Lower leg skin (tissue), 3 donors: Measurements from ENCODE around the gene WBP2NL.

Experiments used
- POLR2A ChIP-seq, 2 donors: fragments of 450-650 bp; IDR thresholded peaks; one replicate each; pipeline ENCODE4 v1.6.1; 2016 to 2017; ENCODE audit warnings: antibody characterized with exemption in 2 of 2, mild to moderate bottlenecking in 1 of 2, moderate library complexity in 1 of 2
- TF ChIP-seq, protein P1 (sequence below), 3 donors: fragments of 450-650 bp; IDR thresholded peaks; one replicate each; pipeline ENCODE4 v1.5.1; 2016; ENCODE audit warnings: antibody characterized with exemption in 3 of 3, mild to moderate bottlenecking in 3 of 3, moderate library complexity in 2 of 3

DNA sequence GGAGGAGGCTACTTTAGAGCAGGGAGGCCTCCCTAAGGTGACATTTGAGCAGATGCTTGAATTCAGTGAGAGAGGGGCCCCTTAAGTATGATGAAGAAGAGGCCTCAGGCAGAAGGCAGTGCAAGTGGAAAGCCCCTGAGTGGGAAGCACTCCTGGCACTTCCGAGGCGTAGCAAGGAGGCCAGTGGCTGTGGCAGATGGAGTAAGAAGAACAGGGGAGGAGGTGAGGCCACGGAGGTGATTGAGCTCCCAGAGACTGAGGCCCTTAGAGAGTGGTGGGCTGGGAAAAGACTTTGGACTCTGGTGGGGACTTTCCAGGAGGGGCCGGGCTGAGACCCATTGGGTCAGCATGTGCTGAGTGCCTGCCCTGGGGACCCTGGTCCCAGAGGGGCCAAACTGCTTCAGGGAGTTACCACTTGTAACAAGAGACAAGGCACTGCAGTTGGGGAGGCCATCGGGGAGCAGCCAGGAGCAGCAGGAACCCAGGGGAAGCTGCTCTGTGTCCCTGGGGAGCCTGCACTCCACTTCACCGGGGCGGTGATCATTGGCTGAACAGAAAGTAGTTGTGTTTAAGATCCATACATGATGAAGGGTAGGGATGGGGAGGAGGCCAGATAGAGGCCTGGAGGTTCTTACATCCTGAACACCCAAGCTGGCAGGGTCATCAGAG, 49.2 kb upstream of the WBP2NL start:
- no peak for TF ChIP-seq POLR2A (IDR thresholded peaks at IDR 0.05)
- TF ChIP-seq, protein P1, sequence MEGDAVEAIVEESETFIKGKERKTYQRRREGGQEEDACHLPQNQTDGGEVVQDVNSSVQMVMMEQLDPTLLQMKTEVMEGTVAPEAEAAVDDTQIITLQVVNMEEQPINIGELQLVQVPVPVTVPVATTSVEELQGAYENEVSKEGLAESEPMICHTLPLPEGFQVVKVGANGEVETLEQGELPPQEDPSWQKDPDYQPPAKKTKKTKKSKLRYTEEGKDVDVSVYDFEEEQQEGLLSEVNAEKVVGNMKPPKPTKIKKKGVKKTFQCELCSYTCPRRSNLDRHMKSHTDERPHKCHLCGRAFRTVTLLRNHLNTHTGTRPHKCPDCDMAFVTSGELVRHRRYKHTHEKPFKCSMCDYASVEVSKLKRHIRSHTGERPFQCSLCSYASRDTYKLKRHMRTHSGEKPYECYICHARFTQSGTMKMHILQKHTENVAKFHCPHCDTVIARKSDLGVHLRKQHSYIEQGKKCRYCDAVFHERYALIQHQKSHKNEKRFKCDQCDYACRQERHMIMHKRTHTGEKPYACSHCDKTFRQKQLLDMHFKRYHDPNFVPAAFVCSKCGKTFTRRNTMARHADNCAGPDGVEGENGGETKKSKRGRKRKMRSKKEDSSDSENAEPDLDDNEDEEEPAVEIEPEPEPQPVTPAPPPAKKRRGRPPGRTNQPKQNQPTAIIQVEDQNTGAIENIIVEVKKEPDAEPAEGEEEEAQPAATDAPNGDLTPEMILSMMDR (IDR thresholded peaks at IDR 0.05): no peak
